SK-N-SH (cell line): ENCODE data around the gene TPRG1. TPM values are rescaled to one million over a fixed set of nuclear protein-coding genes. Genes with fewer than 3 reads are reported as not detected.

Experiments used
- CTCF ChIA-PET: fragments of 300-600, 350-600 bp; formaldehyde crosslinking; extraction: SDS; loops from one replicate; lab custom pipeline; 2021; lab: Yijun Ruan, JAX
- POLR2A ChIA-PET: fragments of 350-600 bp; sonication (Branson Sonifier 250); formaldehyde crosslinking; extraction: SDS; loops from one replicate; lab custom pipeline; 2020; ENCODE audit warnings: antibody characterized with exemption, inconsistent platforms; lab: Yijun Ruan, JAX
- DNase-seq: peaks from one replicate; pipeline ENCODE4 v3.0.0; 2012
- H2AFZ ChIP-seq: fragments of 200-600 bp; sonication (generic); 2 replicates; pipeline ENCODE4 v1.8.1; 2016; ENCODE audit warnings: antibody characterized with exemption, mild to moderate bottlenecking, low read depth
- H3F3A ChIP-seq: fragments of 200-600 bp; sonication (generic); replicated peaks from 2 replicates; pipeline ENCODE3; 2016; ENCODE audit warnings: antibody characterized with exemption, mild to moderate bottlenecking; ENCODE audit not compliant: insufficient read depth
- H3K27ac ChIP-seq, 2 experiments: fragments of 200-500 bp in 1 of 2; fragments of 200-600 bp in 1 of 2; sonication (Bioruptor generic) in 1 of 2; sonication (generic), shearing (Covaris generic) in 1 of 2; 2 replicates each; pipeline versions ENCODE4 v1.5.1 to v1.6.1; 2014 to 2016; ENCODE audit warnings: low read depth in 2 of 2, inconsistent platforms in 1 of 2, low read length in 1 of 2, mild to moderate bottlenecking in 1 of 2, mixed read lengths in 1 of 2
- H3K27me3 ChIP-seq: fragments of 200-600 bp; sonication (generic), shearing (Covaris generic); 2 replicates; pipeline ENCODE4 v1.6.1; 2016; ENCODE audit warnings: mixed run types; ENCODE audit not compliant: insufficient read depth
- H3K36me3 ChIP-seq, 2 experiments: fragments of 200-500 bp in 1 of 2; fragments of 200-600 bp in 1 of 2; sonication (Bioruptor generic) in 1 of 2; sonication (generic) in 1 of 2; replicated peaks in 1 of 2; 2 replicates each; pipeline versions ENCODE3 to v1.5.1; 2014 to 2016; ENCODE audit warnings: low read length in 1 of 2, mild to moderate bottlenecking in 1 of 2; ENCODE audit not compliant: insufficient read depth in 2 of 2, control insufficient read depth in 1 of 2
- H3K4me1 ChIP-seq, 2 experiments: fragments of 200-500 bp in 1 of 2; fragments of 200-600 bp in 1 of 2; sonication (Bioruptor generic) in 1 of 2; sonication (generic), shearing (Covaris generic) in 1 of 2; 2 replicates each; pipeline versions ENCODE4 v1.5.1 to v1.6.1; 2014 to 2016; ENCODE audit warnings: low read depth in 1 of 2, low read length in 1 of 2, mixed run types in 1 of 2; ENCODE audit not compliant: insufficient read depth in 2 of 2, control insufficient read depth in 1 of 2
- H3K4me2 ChIP-seq: fragments of 200-600 bp; sonication (generic), shearing (Covaris generic); 2 replicates; pipeline ENCODE4 v1.6.1; 2017; ENCODE audit warnings: mixed run types
- H3K4me3 ChIP-seq, 2 experiments: fragments of 200-500 bp in 1 of 2; fragments of 200-600 bp in 1 of 2; sonication (Bioruptor generic) in 1 of 2; sonication (generic), shearing (Covaris generic) in 1 of 2; 2 replicates each; pipeline versions ENCODE4 v1.5.1 to v1.8.1; 2014 to 2016; ENCODE audit warnings: low read depth in 2 of 2, inconsistent platforms in 1 of 2, low read length in 1 of 2, mild to moderate bottlenecking in 1 of 2, mixed read lengths in 1 of 2, moderate library complexity in 1 of 2
- H3K79me2 ChIP-seq: fragments of 200-600 bp; sonication (generic); 2 replicates; pipeline ENCODE4 v1.8.1; 2017; ENCODE audit warnings: mild to moderate bottlenecking; ENCODE audit not compliant: insufficient read depth
- H3K9ac ChIP-seq: fragments of 200-600 bp; sonication (generic); 2 replicates; pipeline ENCODE4 v1.6.1; 2017; ENCODE audit warnings: mixed run types
- H3K9me2 ChIP-seq: fragments of 200-600 bp; sonication (generic); 2 replicates; pipeline ENCODE4 v1.6.1; 2017; ENCODE audit warnings: mixed run types
- H3K9me3 ChIP-seq: fragments of 200-600 bp; sonication (generic); 2 replicates; pipeline ENCODE4 v1.6.1; 2017; ENCODE audit warnings: mixed run types, mild to moderate bottlenecking, moderate library complexity
- H4K20me1 ChIP-seq: fragments of 200-600 bp; sonication (generic); 2 replicates; pipeline ENCODE4 v1.6.1; 2017; ENCODE audit warnings: mild to moderate bottlenecking, mixed run types; ENCODE audit not compliant: insufficient read depth
- CHD2 ChIP-seq: fragments of 150-350 bp; IDR thresholded peaks from 2 replicates; pipeline ENCODE4 v1.6.1; 2018; ENCODE audit warnings: low read length; ENCODE audit not compliant: partially characterized antibody
- ELF1 ChIP-seq: IDR thresholded peaks from 2 replicates; pipeline ENCODE4 v1.4.0; 2012
- EP300 ChIP-seq, 2 experiments: IDR thresholded peaks; 2 replicates each; pipeline versions ENCODE4 v1.4.0 to v1.6.1; 2012; ENCODE audit warnings: borderline replicate concordance in 1 of 2, low read depth in 1 of 2, low read length in 1 of 2
- FOXJ3 ChIP-seq: sonication (generic); formaldehyde crosslinking; IDR thresholded peaks from 2 replicates; pipeline ENCODE4 v1.5.1; 2020; ENCODE audit warnings: mild to moderate bottlenecking, missing genetic modification reagents
- GABPA ChIP-seq: IDR thresholded peaks from 2 replicates; pipeline ENCODE4 v1.4.0; 2012; ENCODE audit warnings: low read depth, mild to moderate bottlenecking
- IRF3 ChIP-seq: fragments of 150-350 bp; IDR thresholded peaks from 2 replicates; pipeline ENCODE4 v1.6.1; 2016; ENCODE audit warnings: mild to moderate bottlenecking, low read depth, low read length
- JUND ChIP-seq: IDR thresholded peaks from 2 replicates; pipeline ENCODE4 v1.4.0; 2012
- MAX ChIP-seq: IDR thresholded peaks from 2 replicates; pipeline ENCODE4 v1.4.0; 2012; ENCODE audit warnings: low read depth
- MEF2A ChIP-seq: IDR thresholded peaks from 2 replicates; pipeline ENCODE4 v1.4.0; 2012; ENCODE audit warnings: low read depth, borderline replicate concordance
- MXI1 ChIP-seq: IDR thresholded peaks from 2 replicates; pipeline ENCODE4 v1.6.1; 2012; ENCODE audit warnings: mild to moderate bottlenecking, low read depth, low read length, improper control_type of control experiment
- NFIC ChIP-seq: IDR thresholded peaks from 2 replicates; pipeline ENCODE4 v1.4.0; 2012; ENCODE audit warnings: borderline replicate concordance
- POLR2AphosphoS5 ChIP-seq: IDR thresholded peaks from 2 replicates; pipeline ENCODE4 v1.6.1; 2012; ENCODE audit warnings: low read depth, low read length
- RCOR1 ChIP-seq: fragments of 150-350 bp; IDR thresholded peaks from 2 replicates; pipeline ENCODE4 v1.6.1; 2017; ENCODE audit warnings: antibody characterized with exemption, low read length
- REST ChIP-seq: IDR thresholded peaks from 2 replicates; pipeline ENCODE4 v1.6.1; 2012; ENCODE audit warnings: mild to moderate bottlenecking, low read depth, low read length, moderate library complexity
- RXRA ChIP-seq: IDR thresholded peaks from 2 replicates; pipeline ENCODE4 v1.4.0; 2012; ENCODE audit warnings: low read depth, mild to moderate bottlenecking, borderline replicate concordance
- SIN3A ChIP-seq: IDR thresholded peaks from 2 replicates; pipeline ENCODE4 v1.6.1; 2012; ENCODE audit warnings: low read depth, mild to moderate bottlenecking, low read length, moderate library complexity, borderline replicate concordance
- SMC3 ChIP-seq: IDR thresholded peaks from 2 replicates; pipeline ENCODE4 v1.6.1; 2012; ENCODE audit warnings: low read depth, low read length, improper control_type of control experiment
- TEAD4 ChIP-seq: IDR thresholded peaks from 2 replicates; pipeline ENCODE4 v1.4.0; 2012; ENCODE audit warnings: mild to moderate bottlenecking, borderline replicate concordance; ENCODE audit not compliant: insufficient read depth
- YY1 ChIP-seq: IDR thresholded peaks from 2 replicates; pipeline ENCODE4 v1.4.0; 2012; ENCODE audit warnings: low read depth, mild to moderate bottlenecking
- WGBS: methylation state at CpG from one replicate; pipeline ENCODE4 v1.1.6; 2017; ENCODE audit warnings: low lambda C conversion rate; 5-methylcytosine and 5-hydroxymethylcytosine counted together
- polyA plus RNA-seq, 3 experiments: library from polyadenylated mRNA; depleted of rRNA; stranded (reverse); fragments of >200 nt; gene quantifications; 2 replicates each; pipeline ENCODE4 v1.2.3, GENCODE V29; 2012

The TPRG1 gene
- polyA plus RNA-seq, 1 of the 3 experiments (the other 2 are of a cell fraction), result 0.64 TPM

- Histone ChIP-seq H4K20me1 (no peaks in the 10 kb centered on the region), H3F3A (no peaks in the 10 kb centered on the region), H3K4me3 (no peak overlapping the region), H3K4me1 (no peaks in the 10 kb centered on the region), H3K36me3 (no peaks in the 10 kb centered on the region), H2AFZ (no peak overlapping the region), H3K9ac (no peak overlapping the region), H3K9me2 (no peaks in the 10 kb centered on the region), H3K79me2 (no peaks in the 10 kb centered on the region), H3K27ac (no peak overlapping the region), H3K4me2 (no peak overlapping the region), H3K9me3 (no peaks in the 10 kb centered on the region), H3K27me3 (no peaks in the 10 kb centered on the region; the same call in 1 of the 2 replicates)
- TF ChIP-seq MXI1 (no peak), EP300 (IDR thresholded peaks at IDR 0.05; ENCODE audit: borderline replicate concordance in 1 of 2, low read depth in 1 of 2, low read length in 1 of 2) (no peak), RXRA (no peak), NFIC (no peak), GABPA (no peak), SIN3A (no peak), SMC3 (no peak), IRF3 (no peak), FOXJ3 (no peak), MAX (no peak), MEF2A (no peak), ELF1 (no peak), YY1 (no peak), REST (no peak), TEAD4 (no peak), CHD2 (no peak), JUND (no peak), POLR2AphosphoS5 (no peak), RCOR1 (no peak)
- 45% methylated on average over 6 of the region's 6 CpGs for WGBS
- DNase-seq, result no peak
- ChIA-PET POLR2A (no interaction called here), CTCF (no interaction called here)
These were observed 159.2 kb downstream of the TPRG1 start for GRCh38 chr3:189331002-189331418.
